ENCODE measurements around the gene PLXNA4. TPM values are rescaled to one million over a fixed set of nuclear protein-coding genes. Genes with fewer than 3 reads are reported as not detected.

Gene PLXNA4
- total and polyA plus RNA-seq, 4 donors: 0.04 to 1.1 (median 0.41) TPM

- no peak overlapping the region for H3K27ac ChIP-seq (ENCODE audit: low read depth in 1 of 2, low read length in 2 of 2)
- peaks cover 0 to 3% (median 0%) of the 10 kb centered on the region in 4 donors for H3K27me3 ChIP-seq (ENCODE audit: control insufficient read depth in 4 of 4, insufficient read depth in 4 of 4, low read length in 3 of 4)
- no peaks in the 10 kb centered on the region for H3K36me3 ChIP-seq (ENCODE audit: control insufficient read depth in 4 of 4, insufficient read depth in 3 of 4, low read depth in 1 of 4, low read length in 3 of 4)
- TF ChIP-seq HNF4G (IDR thresholded peaks at IDR 0.05) (no peak), EGR1 (IDR thresholded peaks at IDR 0.05; ENCODE audit: low read depth in 2 of 2) (no peak), REST (IDR thresholded peaks at IDR 0.05) (no peak), GABPA (IDR thresholded peaks at IDR 0.05 in 1 of 2, conservative IDR thresholded peaks at IDR 0.05 in 1 of 2) (no peak), MAX (IDR thresholded peaks at IDR 0.05) (no peak), TAF1 (conservative IDR thresholded peaks at IDR 0.05) (no peak), FOXA2 (IDR thresholded peaks at IDR 0.05) (no peak), YY1 (IDR thresholded peaks at IDR 0.05) (no peak), JUND (IDR thresholded peaks at IDR 0.05) (no peak), HNF4A (conservative IDR thresholded peaks at IDR 0.05) (no peak), SP1 (IDR thresholded peaks at IDR 0.05) (no peak), ZBTB33 (IDR thresholded peaks at IDR 0.05) (no peak), ATF3 (IDR thresholded peaks at IDR 0.05) (no peak), NR2F2 (IDR thresholded peaks at IDR 0.05) (no peak), CTCF (IDR thresholded peaks at IDR 0.05; ENCODE audit: low read depth, low read length, missing input control) (no peak), RAD21 (IDR thresholded peaks at IDR 0.05) (no peak), FOXA1 (IDR thresholded peaks at IDR 0.05) (no peak), RXRA (IDR thresholded peaks at IDR 0.05) (no peak)
- no peaks in the 10 kb centered on the region for H3K4me1 ChIP-seq (ENCODE audit: control insufficient read depth in 4 of 4, insufficient read depth in 4 of 4, low read length in 3 of 4)
- H3K9ac ChIP-seq (ENCODE audit: low read depth in 1 of 2, low read length in 2 of 2): no peak overlapping the region
- DNase-seq (ENCODE audit: low spot score): no peak
- 80% methylated on average over 3 of the region's 3 CpGs for WGBS
- H3K9me3 ChIP-seq (ENCODE audit: control insufficient read depth in 4 of 4, low read length in 3 of 4): no peaks in the 10 kb centered on the region
- no peak overlapping the region for H3K4me3 ChIP-seq (ENCODE audit: low read depth in 1 of 3, low read length in 3 of 3)
These were observed 471.2 kb downstream of the PLXNA4 start for GRCh38 chr7:132105096-132105495.
